Endodermal cell (in vitro differentiated cells): ENCODE data around the gene ITGA2B. TPM values are rescaled to one million over a fixed set of nuclear protein-coding genes. Genes with fewer than 3 reads are reported as not detected.

Experiments used
- DNase-seq: peaks from one replicate; pipeline ENCODE4 v3.0.0-alpha.2; 2017
- H3K27ac ChIP-seq: 2 replicates; pipeline ENCODE4 v1.5.1; 2013; ENCODE audit warnings: mild to moderate bottlenecking, low read depth, low read length, moderate library complexity
- H3K27me3 ChIP-seq: 2 replicates; pipeline ENCODE4 v1.6.1; 2013; ENCODE audit warnings: mild to moderate bottlenecking, low read length, moderate library complexity; ENCODE audit not compliant: insufficient read depth, control insufficient read depth, poor library complexity, severe bottlenecking
- H3K36me3 ChIP-seq: 2 replicates; pipeline ENCODE4 v1.7.0; 2013; ENCODE audit warnings: mild to moderate bottlenecking, low read length, moderate library complexity; ENCODE audit not compliant: control insufficient read depth, insufficient read depth
- H3K4me1 ChIP-seq: one replicate; pipeline ENCODE4 v1.7.0; 2013; ENCODE audit warnings: low read length; ENCODE audit not compliant: control insufficient read depth, insufficient read depth
- H3K4me3 ChIP-seq: 2 replicates; pipeline ENCODE4 v1.5.1; 2013; ENCODE audit warnings: mild to moderate bottlenecking, low read length, moderate library complexity
- H3K9ac ChIP-seq: 2 replicates; pipeline ENCODE4 v1.6.1; 2013; ENCODE audit warnings: mild to moderate bottlenecking, low read length, moderate library complexity; ENCODE audit not compliant: poor library complexity, severe bottlenecking; ENCODE audit errors: extremely low read depth
- H3K9me3 ChIP-seq: 2 replicates; pipeline ENCODE4 v1.6.1; 2013; ENCODE audit warnings: mild to moderate bottlenecking, low read length, moderate library complexity; ENCODE audit not compliant: control insufficient read depth
- H3K27ac Mint-ChIP-seq: 2 replicates; pipeline ENCODE4 v1.8.0; 2020; ENCODE audit warnings: mixed read lengths
- H3K27me3 Mint-ChIP-seq: 2 replicates; pipeline ENCODE4 v1.8.0; 2021; ENCODE audit warnings: mild to moderate bottlenecking, mixed read lengths; ENCODE audit not compliant: insufficient read depth
- H3K36me3 Mint-ChIP-seq: 2 replicates; pipeline ENCODE4 v1.8.0; 2020; ENCODE audit warnings: low read depth, mixed read lengths
- H3K4me1 Mint-ChIP-seq: 2 replicates; pipeline ENCODE4 v1.8.0; 2020; ENCODE audit warnings: mixed read lengths
- H3K4me3 Mint-ChIP-seq: 2 replicates; pipeline ENCODE4 v1.8.0; 2020; ENCODE audit warnings: mild to moderate bottlenecking, moderate library complexity, mixed read lengths
- H3K9me3 Mint-ChIP-seq: 2 replicates; pipeline ENCODE4 v1.8.0; 2020; ENCODE audit warnings: mild to moderate bottlenecking, mixed read lengths
- CTCF ChIP-seq: fragments of 200-600 bp; sonication (generic); conservative IDR thresholded peaks from 2 replicates; pipeline ENCODE4 v1.5.0; 2021; ENCODE audit warnings: antibody characterized with exemption, mild to moderate bottlenecking
- WGBS, 2 experiments: methylation state at CpG; one replicate each; pipeline versions ENCODE4 v1.1.5 to v1.1.7; 2013; ENCODE audit warnings: missing lambda C conversion rate in 2 of 2, mixed read lengths in 1 of 2; ENCODE audit not compliant: insufficient coverage in 1 of 2, insufficient read length in 1 of 2; 5-methylcytosine and 5-hydroxymethylcytosine counted together
- total RNA-seq, 2 donors: library from RNA; stranded (reverse); fragmentation: NEBNext Ultra II Directional in 1 of 2; extraction: Animal tissue kit (Norgen Biotek cat#: 25700) in 1 of 2; gene quantifications; 2 replicates in 1 of 2; 3 replicates in 1 of 2; pipeline ENCODE4 v1.2.1, GENCODE V29; 2021

ITGA2B gene
- total RNA-seq, 2 donors from 2014 or later = 5.2 to 8.5 TPM

DNA sequence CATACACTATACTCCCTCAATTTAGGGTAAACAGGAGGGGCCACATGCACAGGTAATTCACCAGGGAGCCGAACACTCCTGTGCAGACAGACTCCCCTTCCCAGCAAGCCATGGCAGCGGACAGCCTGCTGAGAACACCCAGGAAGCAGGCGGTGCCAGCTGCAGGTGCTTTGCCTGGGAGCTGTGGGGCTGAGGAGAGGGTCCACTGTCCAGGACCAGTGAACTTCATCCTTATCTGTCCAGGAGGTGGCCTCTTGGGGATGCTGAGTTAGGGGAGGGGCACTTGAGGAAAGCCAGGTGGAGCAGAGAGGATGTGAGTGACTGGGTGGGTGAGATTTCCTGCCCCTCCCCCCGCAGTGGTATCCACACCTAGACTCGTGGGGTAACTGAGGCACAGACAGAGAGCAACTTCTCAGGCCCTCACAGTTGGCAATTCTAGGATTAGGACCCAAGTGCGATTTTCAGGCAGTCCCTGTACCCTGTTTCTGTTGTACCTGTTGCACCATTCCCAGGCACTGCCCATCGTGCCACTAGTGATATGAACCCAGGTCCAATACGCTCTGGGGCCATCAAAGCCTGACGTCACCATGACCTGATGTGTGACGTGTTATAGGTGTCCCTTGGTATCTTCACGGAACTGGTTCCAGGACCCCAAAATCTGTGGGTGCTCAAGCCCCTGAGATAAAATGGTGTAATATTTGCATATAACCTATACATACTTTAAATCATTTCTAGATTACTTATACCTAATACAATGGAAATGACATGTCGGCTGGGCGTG, 43.2 kb downstream of the ITGA2B start:
- Histone ChIP-seq H3K27ac (no peak overlapping the region), H3K9ac (no peak overlapping the region), H3K4me1 (no peaks in the 10 kb centered on the region), H3K27me3 (peaks cover 20% of the 10 kb centered on the region), H3K36me3 (peaks cover 4% of the 10 kb centered on the region), H3K4me3 (peak overlapping the region; percentile 97), H3K9me3 (no peaks in the 10 kb centered on the region)
- Mint-ChIP-seq H3K27me3 (peaks cover 30% of the 10 kb centered on the region), H3K9me3 (no peaks in the 10 kb centered on the region), H3K4me1 (peaks cover 9% of the 10 kb centered on the region), H3K4me3 (peak overlapping the region; percentile 85), H3K27ac (peak overlapping the region; percentile 94), H3K36me3 (peaks cover 5% of the 10 kb centered on the region)
- TF ChIP-seq CTCF = no peak
- DNase-seq = no peak
- WGBS, 2 experiments = 84 to 86% methylated on average over 9 to 13 of the region's 13 CpGs

DNA sequence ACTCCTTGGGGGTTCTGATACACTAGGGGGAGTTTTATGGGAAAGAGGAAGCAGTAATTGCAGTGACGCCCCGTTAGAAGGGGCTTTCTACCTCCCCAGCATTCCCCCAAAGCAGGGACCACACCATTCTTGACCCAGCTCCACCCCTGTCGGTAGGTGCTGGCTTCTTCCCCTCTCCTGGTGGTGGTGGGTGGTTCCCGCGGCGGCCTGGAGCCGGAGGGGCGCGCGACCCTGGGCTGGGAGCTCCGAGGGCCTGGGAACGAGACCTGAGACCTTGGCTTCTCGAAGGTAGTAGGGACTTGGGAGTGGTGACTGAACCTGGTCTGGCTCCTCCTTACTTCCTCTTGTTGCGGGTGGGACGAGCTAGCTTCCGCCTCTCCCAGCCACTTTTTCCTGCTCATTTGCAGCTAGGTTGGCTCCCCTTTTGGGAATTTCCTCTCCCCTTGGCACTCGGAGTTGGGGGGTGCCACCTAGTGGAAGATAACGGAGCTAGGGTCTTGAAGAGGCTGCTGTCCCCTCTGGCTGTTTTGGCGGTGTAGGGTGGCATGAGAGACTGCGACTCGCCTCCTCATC, 43.9 kb downstream of the ITGA2B start:
- no peaks in the 10 kb centered on the region for H3K36me3 ChIP-seq
- peak; percentile 66 for TF ChIP-seq CTCF
- H3K9me3 Mint-ChIP-seq = no peaks in the 10 kb centered on the region
- peaks cover 3% of the 10 kb centered on the region for H3K36me3 Mint-ChIP-seq
- H3K4me3 Mint-ChIP-seq = peak overlapping the region; percentile 85
- DNase-seq = peak; percentile 94
- H3K9ac ChIP-seq = peak overlapping the region; percentile 80
- no peaks in the 10 kb centered on the region for H3K4me1 ChIP-seq
- no peaks in the 10 kb centered on the region for H3K9me3 ChIP-seq
- 2 to 3% methylated on average over 6 to 21 of the region's 21 CpGs for WGBS, 2 experiments
- H3K27ac Mint-ChIP-seq = peak overlapping the region; percentile 94
- peaks cover 9% of the 10 kb centered on the region for H3K4me1 Mint-ChIP-seq
- H3K27me3 ChIP-seq = peaks cover 20% of the 10 kb centered on the region
- H3K27me3 Mint-ChIP-seq = peaks cover 33% of the 10 kb centered on the region
- H3K4me3 ChIP-seq = peak overlapping the region; percentile 97
- H3K27ac ChIP-seq = no peak overlapping the region

- Histone ChIP-seq H3K36me3 (no peaks in the 10 kb centered on the region), H3K9me3 (no peaks in the 10 kb centered on the region), H3K27me3 (peaks cover 20% of the 10 kb centered on the region), H3K27ac (no peak within 1 kb of the TSS), H3K4me1 (no peaks in the 10 kb centered on the region), H3K9ac (peak within 1 kb of the TSS; percentile 80), H3K4me3 (peak within 1 kb of the TSS; percentile 97)
- peaks cover 38% of the 10 kb centered on the region for H3K27me3 Mint-ChIP-seq
- H3K9me3 Mint-ChIP-seq = no peaks in the 10 kb centered on the region
- peak within 1 kb of the TSS; percentile 85 for H3K4me3 Mint-ChIP-seq
- peaks cover 9% of the 10 kb centered on the region for H3K4me1 Mint-ChIP-seq
- peaks cover 3% of the 10 kb centered on the region for H3K36me3 Mint-ChIP-seq
- TF ChIP-seq CTCF = no peak
- DNase-seq = peak; percentile 100
- H3K27ac Mint-ChIP-seq = peak within 1 kb of the TSS; percentile 94
- 0 to 1% methylated on average over 9 to 26 of the region's 26 CpGs for WGBS, 2 experiments
Observed at GRCh38 chr17:44344939-44345453, 44.5 kb downstream of the ITGA2B start, which contains the start of gene GRN. Gene GRN (plus strand): TSS chr17:44345302. CDS start chr17:44349165, 3,863 bp downstream.
